Nephron (organoid): Measurements from ENCODE around the gene SLC28A1.

Experiments
- H3K27ac Mint-ChIP-seq, 3 experiments: 2 replicates each; pipeline ENCODE4 v1.8.0; 2020; ENCODE audit warnings: mixed read lengths in 3 of 3, mild to moderate bottlenecking in 2 of 3, moderate library complexity in 1 of 3
- H3K27me3 Mint-ChIP-seq: 2 replicates; pipeline ENCODE4 v1.8.0; 2021; ENCODE audit warnings: low read depth, mild to moderate bottlenecking, moderate library complexity, mixed read lengths
- H3K36me3 Mint-ChIP-seq: 2 replicates; pipeline ENCODE4 v1.8.0; 2020; ENCODE audit warnings: low read depth, mixed read lengths
- H3K4me1 Mint-ChIP-seq: 2 replicates; pipeline ENCODE4 v1.8.0; 2020; ENCODE audit warnings: mixed read lengths
- H3K4me3 Mint-ChIP-seq, 3 experiments: 2 replicates each; pipeline ENCODE4 v1.8.0; 2020; ENCODE audit warnings: mild to moderate bottlenecking in 3 of 3, mixed read lengths in 3 of 3, moderate library complexity in 2 of 3
- H3K9me3 Mint-ChIP-seq: 2 replicates; pipeline ENCODE4 v1.8.0; 2020; ENCODE audit warnings: mixed read lengths
- TF ChIP-seq, protein P1 (sequence below), 3 experiments: fragments of 200-600 bp; sonication (generic); IDR thresholded peaks; one replicate each; pipeline ENCODE4 v1.5.0; 2021; ENCODE audit warnings: antibody characterized with exemption in 3 of 3; ENCODE audit not compliant: unreplicated experiment in 3 of 3

SLC28A1 gene

DNA sequence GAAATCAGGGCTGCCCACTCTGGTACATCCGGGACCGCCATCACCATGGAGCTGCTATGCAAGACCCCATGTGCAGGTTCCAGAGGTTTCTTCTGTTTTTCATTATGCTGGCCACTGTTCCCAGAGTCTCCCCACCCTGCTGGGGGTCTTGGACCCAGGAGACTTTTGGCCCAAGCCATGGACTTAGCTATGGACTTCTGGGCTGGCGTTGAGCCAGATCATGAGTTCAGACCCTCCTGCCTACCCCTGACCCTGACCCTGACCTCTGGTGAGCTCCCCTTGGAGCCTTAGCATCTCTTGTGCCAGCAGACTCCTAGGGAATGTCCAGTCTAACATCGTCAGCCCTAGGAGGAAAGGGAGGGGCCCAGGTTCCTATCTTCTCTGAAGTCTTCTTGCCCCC lies 25.3 kb downstream of the SLC28A1 start:
- Mint-ChIP-seq H3K27ac (peak overlapping the region in 2 of 3 experiments; percentile 86 to 87), H3K36me3 (no peaks in the 10 kb centered on the region), H3K27me3 (peaks cover 4% of the 10 kb centered on the region), H3K4me3 (no peak overlapping the region), H3K4me1 (peaks cover 45% of the 10 kb centered on the region), H3K9me3 (no peaks in the 10 kb centered on the region)
- TF ChIP-seq, protein P1, sequence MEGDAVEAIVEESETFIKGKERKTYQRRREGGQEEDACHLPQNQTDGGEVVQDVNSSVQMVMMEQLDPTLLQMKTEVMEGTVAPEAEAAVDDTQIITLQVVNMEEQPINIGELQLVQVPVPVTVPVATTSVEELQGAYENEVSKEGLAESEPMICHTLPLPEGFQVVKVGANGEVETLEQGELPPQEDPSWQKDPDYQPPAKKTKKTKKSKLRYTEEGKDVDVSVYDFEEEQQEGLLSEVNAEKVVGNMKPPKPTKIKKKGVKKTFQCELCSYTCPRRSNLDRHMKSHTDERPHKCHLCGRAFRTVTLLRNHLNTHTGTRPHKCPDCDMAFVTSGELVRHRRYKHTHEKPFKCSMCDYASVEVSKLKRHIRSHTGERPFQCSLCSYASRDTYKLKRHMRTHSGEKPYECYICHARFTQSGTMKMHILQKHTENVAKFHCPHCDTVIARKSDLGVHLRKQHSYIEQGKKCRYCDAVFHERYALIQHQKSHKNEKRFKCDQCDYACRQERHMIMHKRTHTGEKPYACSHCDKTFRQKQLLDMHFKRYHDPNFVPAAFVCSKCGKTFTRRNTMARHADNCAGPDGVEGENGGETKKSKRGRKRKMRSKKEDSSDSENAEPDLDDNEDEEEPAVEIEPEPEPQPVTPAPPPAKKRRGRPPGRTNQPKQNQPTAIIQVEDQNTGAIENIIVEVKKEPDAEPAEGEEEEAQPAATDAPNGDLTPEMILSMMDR (IDR thresholded peaks at IDR 0.05; ENCODE audit: unreplicated experiment in 3 of 3), result no peak

DNA sequence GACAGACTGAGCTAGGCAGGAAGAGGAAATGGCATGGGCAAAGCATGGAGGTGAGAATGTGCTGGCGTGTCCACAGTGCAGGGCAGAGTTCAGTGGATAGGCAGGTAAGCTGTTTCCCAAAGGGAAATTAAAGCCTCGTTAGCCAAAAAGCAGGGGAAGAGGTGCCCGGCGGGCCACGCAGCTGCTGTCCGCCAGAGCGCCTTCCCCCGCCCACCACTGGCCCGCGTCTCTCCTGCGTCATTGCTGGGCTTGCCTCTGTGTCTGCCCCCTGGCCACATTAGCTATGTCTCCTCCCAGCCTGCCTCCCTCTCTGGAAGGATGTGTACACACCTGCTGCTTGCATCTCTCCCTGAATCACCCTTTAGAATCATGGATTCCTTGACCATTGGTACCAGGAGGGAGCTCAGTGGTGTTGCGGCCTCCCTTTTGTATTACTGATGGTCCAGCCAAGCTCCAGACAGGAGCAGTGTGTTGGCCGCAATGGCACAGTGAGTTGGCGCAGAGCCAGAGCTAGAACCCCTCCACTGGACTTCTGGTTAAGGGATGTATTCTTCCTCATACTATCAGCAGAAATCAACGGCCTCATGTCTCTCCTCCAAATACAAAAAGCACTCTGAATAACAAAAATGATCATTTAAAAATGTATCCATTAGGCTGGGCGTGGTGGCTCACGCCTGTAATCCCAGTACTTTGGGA lies 26.6 kb downstream of the SLC28A1 start:
- Mint-ChIP-seq H3K36me3 (no peaks in the 10 kb centered on the region), H3K4me1 (peaks cover 54% of the 10 kb centered on the region), H3K27me3 (peaks cover 4% of the 10 kb centered on the region), H3K9me3 (no peaks in the 10 kb centered on the region), H3K27ac (peak overlapping the region in 2 of 3 experiments; percentile 98 to 99), H3K4me3 (no peak overlapping the region)
- TF ChIP-seq, protein P1 (IDR thresholded peaks at IDR 0.05; ENCODE audit: unreplicated experiment in 3 of 3), result no peak

DNA sequence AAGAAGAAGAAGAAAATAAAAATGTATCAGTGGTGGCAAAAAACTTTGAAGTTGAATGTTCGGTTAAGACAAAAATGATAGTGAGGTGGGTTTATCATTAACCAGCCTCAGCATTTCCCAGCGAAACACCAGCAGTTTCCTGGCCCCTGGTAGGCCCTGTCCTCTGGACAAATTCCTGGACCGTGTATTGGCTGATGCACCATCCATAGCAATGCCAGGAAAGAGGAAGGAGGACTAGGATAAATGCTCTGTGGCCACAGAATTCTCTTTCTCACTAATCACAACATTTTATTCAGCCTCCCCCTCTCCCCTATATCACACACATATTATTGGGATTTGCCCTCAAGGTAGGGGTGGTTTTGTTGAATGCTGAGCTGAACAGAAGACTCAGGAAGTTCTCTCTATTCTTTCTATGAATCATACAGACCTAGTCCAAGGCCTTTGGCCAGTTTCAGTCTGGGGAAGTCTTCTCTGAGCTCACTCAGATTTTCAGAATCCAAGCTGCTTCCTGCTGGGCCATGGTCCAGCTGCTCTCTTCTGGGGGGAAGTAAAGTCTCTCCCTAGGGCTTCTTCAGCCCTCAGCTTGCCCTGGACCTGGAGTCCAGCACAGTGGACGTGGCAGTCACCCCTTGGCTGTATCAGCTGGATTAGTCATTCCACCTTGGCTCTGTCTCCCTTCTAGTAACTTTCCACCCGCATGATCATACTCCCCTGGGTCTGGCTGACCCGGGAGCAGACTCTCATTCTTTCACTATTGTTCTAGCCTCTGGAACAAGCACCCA lies 27.6 kb downstream of the SLC28A1 start:
- Mint-ChIP-seq H3K4me1 (peaks cover 47% of the 10 kb centered on the region), H3K36me3 (no peaks in the 10 kb centered on the region), H3K27ac (peak overlapping the region; percentile 91 to 99 (median 98)), H3K4me3 (peak overlapping the region in 1 of 3 experiments; percentile 30), H3K27me3 (no peaks in the 10 kb centered on the region), H3K9me3 (no peaks in the 10 kb centered on the region)
- TF ChIP-seq, protein P1 (IDR thresholded peaks at IDR 0.05; ENCODE audit: unreplicated experiment in 3 of 3), result no peak

DNA sequence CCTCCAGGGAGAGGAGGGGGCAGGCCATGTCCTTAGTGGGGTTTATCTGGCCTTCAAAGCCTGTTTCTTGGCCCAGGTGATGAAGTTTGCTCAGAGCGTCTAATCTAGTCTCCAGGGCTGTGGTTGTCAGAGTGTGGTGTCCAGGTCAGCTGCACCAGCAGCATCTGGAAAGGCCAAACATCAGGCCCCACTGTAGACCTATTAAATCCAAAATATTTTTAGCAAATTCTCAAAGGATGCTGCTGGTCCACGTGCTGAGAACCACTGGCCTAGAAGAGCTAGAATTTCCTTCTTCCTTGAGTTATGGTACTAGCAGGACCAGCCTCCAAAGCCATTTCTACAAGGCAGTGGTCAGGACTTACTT lies 28.9 kb downstream of the SLC28A1 start:
- TF ChIP-seq, protein P1 (IDR thresholded peaks at IDR 0.05; ENCODE audit: unreplicated experiment in 3 of 3), result no peak
- H3K4me3 Mint-ChIP-seq, result no peak overlapping the region
- no peaks in the 10 kb centered on the region for H3K36me3 Mint-ChIP-seq
- H3K27ac Mint-ChIP-seq, result peak overlapping the region in 2 of 3 experiments; percentile 54 to 98
- H3K9me3 Mint-ChIP-seq, result no peaks in the 10 kb centered on the region
- no peaks in the 10 kb centered on the region for H3K27me3 Mint-ChIP-seq
- peaks cover 46% of the 10 kb centered on the region for H3K4me1 Mint-ChIP-seq

DNA sequence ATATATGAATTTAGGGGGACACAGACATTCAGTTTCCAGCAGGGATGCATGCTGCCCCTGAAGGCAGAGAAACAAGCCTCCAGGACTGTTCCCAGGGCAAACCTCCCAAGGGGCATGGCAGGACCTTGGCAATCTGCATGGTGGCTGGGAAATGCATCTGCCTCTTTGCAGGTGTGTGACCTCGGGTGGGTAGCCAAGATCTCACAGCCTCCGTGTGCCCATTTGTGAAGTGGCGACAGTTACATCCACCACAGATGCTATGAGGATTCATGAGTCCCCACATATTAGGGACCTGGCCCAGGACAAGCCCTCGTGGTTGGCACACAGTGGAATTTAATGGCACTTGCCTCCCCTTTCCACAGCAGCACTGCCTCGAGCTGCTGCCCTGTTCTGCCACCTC lies 29.9 kb downstream of the SLC28A1 start:
- Mint-ChIP-seq H3K27me3 (no peaks in the 10 kb centered on the region), H3K4me1 (peaks cover 45% of the 10 kb centered on the region), H3K36me3 (no peaks in the 10 kb centered on the region), H3K9me3 (no peaks in the 10 kb centered on the region), H3K4me3 (no peak overlapping the region), H3K27ac (peak overlapping the region; percentile 95 to 97 (median 96))
- TF ChIP-seq, protein P1 (IDR thresholded peaks at IDR 0.05; ENCODE audit: unreplicated experiment in 3 of 3), result no peak
